WTC11 (cell line): ENCODE results near the gene OMG. TPM values are rescaled to one million over a fixed set of nuclear protein-coding genes. Genes with fewer than 3 reads are reported as not detected.
A peak's percentile ranks its signal among the peaks of the same experiment; 100 is the strongest.
"Not testable (repeated sequence)": the region's sequence is repeated elsewhere in the genome, so short reads cannot be mapped to it uniquely, and the experiment has no call there.

ENCODE experiments used
- ATAC-seq: fragments of 200-7000 bp; cut with Tn5 transposase; 2 replicates; pipeline ENCODE4 v1.10.0; 2021; ENCODE audit warnings: mild to moderate bottlenecking, moderate library complexity
- CTCF ChIA-PET: fragments of 300-600 bp; sonication (Branson Sonifier 250); formaldehyde crosslinking; loops from one replicate; lab custom pipeline; 2021; ENCODE audit warnings: antibody characterized with exemption; lab: Charles Lee
- POLR2A ChIA-PET: fragments of 350-600 bp; sonication (Branson Sonifier 250); formaldehyde crosslinking; loops from one replicate; lab custom pipeline; 2021; ENCODE audit warnings: antibody characterized with exemption; lab: Charles Lee
- DNase-seq: peaks from one replicate; pipeline ENCODE4 v3.0.0; 2021; ENCODE audit warnings: low spot score
- H3K27ac Mint-ChIP-seq: 2 replicates; pipeline ENCODE4 v1.8.0; 2021; ENCODE audit warnings: mixed read lengths
- H3K27me3 Mint-ChIP-seq: 2 replicates; pipeline ENCODE4 v1.8.0; 2021; ENCODE audit warnings: low read depth, mild to moderate bottlenecking, moderate library complexity, mixed read lengths
- H3K36me3 Mint-ChIP-seq: 2 replicates; pipeline ENCODE4 v1.8.0; 2021; ENCODE audit warnings: mixed read lengths
- H3K4me1 Mint-ChIP-seq: 2 replicates; pipeline ENCODE4 v1.8.0; 2022; ENCODE audit warnings: mixed read lengths
- H3K4me3 Mint-ChIP-seq: 2 replicates; pipeline ENCODE4 v1.8.0; 2021; ENCODE audit warnings: mild to moderate bottlenecking, moderate library complexity, mixed read lengths
- H3K9me3 Mint-ChIP-seq: 2 replicates; pipeline ENCODE4 v1.8.0; 2021; ENCODE audit warnings: mixed read lengths
- ARID4B ChIP-seq: sonication (generic); formaldehyde crosslinking; IDR thresholded peaks from 2 replicates; pipeline ENCODE4 v1.8.0; 2023; ENCODE audit warnings: missing genetic modification reagents, mild to moderate bottlenecking, borderline replicate concordance
- ATF2 ChIP-seq: sonication (generic); formaldehyde crosslinking; IDR thresholded peaks from 2 replicates; pipeline ENCODE4 v1.8.1; 2022; ENCODE audit warnings: low read depth, missing genetic modification reagents, borderline replicate concordance
- CREB1 ChIP-seq: sonication (generic); formaldehyde crosslinking; IDR thresholded peaks from 2 replicates; pipeline ENCODE4 v1.8.0; 2023; ENCODE audit warnings: mild to moderate bottlenecking, missing genetic modification reagents
- CTCF ChIP-seq: fragments of 200-600 bp; IDR thresholded peaks from 2 replicates; pipeline ENCODE4 v1.8.0; 2022; ENCODE audit warnings: antibody characterized with exemption
- EMX1 ChIP-seq: fragments of 250-450 bp; sonication (Bioruptor Pico); IDR thresholded peaks from 2 replicates; pipeline ENCODE4 v1.8.0; 2021; ENCODE audit warnings: mild to moderate bottlenecking
- FOXP1 ChIP-seq: sonication (generic); formaldehyde crosslinking; IDR thresholded peaks from 2 replicates; pipeline ENCODE4 v1.8.0; 2022; ENCODE audit warnings: missing genetic modification reagents, mild to moderate bottlenecking, moderate library complexity, borderline replicate concordance
- GTF2I ChIP-seq: fragments of 250-450 bp; sonication (Bioruptor Pico); conservative IDR thresholded peaks from 2 replicates; pipeline ENCODE4 v1.4.0; 2021; ENCODE audit warnings: mild to moderate bottlenecking
- HMGA2 ChIP-seq: fragments of 250-450 bp; sonication (Bioruptor Pico); IDR thresholded peaks from 2 replicates; pipeline ENCODE4 v1.4.0; 2021; ENCODE audit warnings: mild to moderate bottlenecking, moderate library complexity
- JAZF1 ChIP-seq: fragments of 250-450 bp; sonication (Bioruptor Pico); IDR thresholded peaks from 2 replicates; pipeline ENCODE4 v1.9.0; 2021; ENCODE audit warnings: moderate library complexity, mild to moderate bottlenecking, inconsistent platforms
- KAT7 ChIP-seq: sonication (generic); formaldehyde crosslinking; IDR thresholded peaks from 2 replicates; pipeline ENCODE4 v1.8.1; 2023; ENCODE audit warnings: missing genetic modification reagents, mild to moderate bottlenecking, borderline replicate concordance
- MXD4 ChIP-seq: fragments of 250-450 bp; sonication (Bioruptor Pico); IDR thresholded peaks from 2 replicates; pipeline ENCODE4 v1.8.0; 2021; ENCODE audit warnings: mild to moderate bottlenecking, moderate library complexity, borderline replicate concordance
- NFE2L1 ChIP-seq: sonication (generic); formaldehyde crosslinking; IDR thresholded peaks from 2 replicates; pipeline ENCODE4 v1.8.1; 2023; ENCODE audit warnings: missing genetic modification reagents
- RORB ChIP-seq: fragments of 250-450 bp; sonication (Bioruptor Pico); IDR thresholded peaks from 2 replicates; pipeline ENCODE4 v1.9.0; 2021; ENCODE audit warnings: mild to moderate bottlenecking
- SOX15 ChIP-seq: fragments of 250-450 bp; sonication (Bioruptor Pico); IDR thresholded peaks from 2 replicates; pipeline ENCODE4 v1.9.0; 2021; ENCODE audit warnings: mild to moderate bottlenecking
- SP1 ChIP-seq: sonication (generic); formaldehyde crosslinking; conservative IDR thresholded peaks from 2 replicates; pipeline ENCODE4 v1.8.1; 2022; ENCODE audit warnings: missing genetic modification reagents
- ZBTB43 ChIP-seq: sonication (generic); formaldehyde crosslinking; IDR thresholded peaks from 2 replicates; pipeline ENCODE4 v1.8.1; 2023; ENCODE audit warnings: mild to moderate bottlenecking, missing genetic modification reagents
- ZNF219 ChIP-seq: sonication (generic); formaldehyde crosslinking; IDR thresholded peaks from 2 replicates; pipeline ENCODE4 v1.8.0; 2023; ENCODE audit warnings: missing genetic modification reagents, mild to moderate bottlenecking, borderline replicate concordance
- ZNF671 ChIP-seq: fragments of 250-450 bp; sonication (Bioruptor Pico); IDR thresholded peaks from 2 replicates; pipeline ENCODE4 v1.8.0; 2021; ENCODE audit warnings: mild to moderate bottlenecking
- total RNA-seq: library from RNA; stranded (reverse); gene quantifications from 3 replicates; pipeline ENCODE4 v1.2.3, GENCODE V29; 2021

OMG gene
- total RNA-seq, 1 experiment from 2014 or later, result not detected

- POLR2A ChIA-PET, result no interaction called here
- no peaks in the 10 kb centered on the region for H3K9me3 Mint-ChIP-seq
- CTCF ChIA-PET, result interaction anchor here (0.5 kb wide), 1 partner anchor 55 kb away, joined by 5 read pairs; no protein-coding TSS in a partner anchor
- ATAC-seq, result no peak
- DNase-seq, result no peak
- no peak for TF ChIP-seq JAZF1 (CRISPR knock-in tag)
- no peak for TF ChIP-seq KAT7 (CRISPR knock-in tag)
- TF ChIP-seq RORB (CRISPR knock-in tag), result no peak
- no peak for TF ChIP-seq GTF2I (CRISPR knock-in tag)
- no peak for TF ChIP-seq ZNF671 (CRISPR knock-in tag)
- no peak for TF ChIP-seq MXD4 (CRISPR knock-in tag)
- TF ChIP-seq SOX15, result no peak
- no peak for TF ChIP-seq FOXP1
- no peak for TF ChIP-seq SP1 (CRISPR knock-in tag)
- no peak for TF ChIP-seq ZNF219
- TF ChIP-seq ZBTB43, result no peak
- TF ChIP-seq, all 79 proteins: peak for 0
- Mint-ChIP-seq H3K36me3 (no peaks in the 10 kb centered on the region), H3K27ac (no peak overlapping the region), H3K4me1 (no peaks in the 10 kb centered on the region), H3K27me3 (no peaks in the 10 kb centered on the region), H3K4me3 (no peak overlapping the region)
Observed at GRCh38 chr17:31289790-31290189, 7.2 kb downstream of the OMG start.

GRCh38 chr17:31287932-31288331, 9.1 kb downstream of the OMG start:
- TF ChIP-seq HMGA2 (CRISPR knock-in tag), result peak; percentile 91
- H3K36me3 Mint-ChIP-seq, POLR2A ChIA-PET, H3K27ac Mint-ChIP-seq, H3K4me3 Mint-ChIP-seq, H3K27me3 Mint-ChIP-seq, DNase-seq, ATAC-seq, H3K4me1 Mint-ChIP-seq, H3K9me3 Mint-ChIP-seq: not testable (repeated sequence)
- CTCF ChIA-PET, result interaction anchor here (0.7 kb wide), 1 partner anchor 53 kb away, joined by 4 read pairs; no protein-coding TSS in a partner anchor

- TF ChIP-seq CTCF, result no peak
- TF ChIP-seq, all 79 proteins: peak for 0
- POLR2A ChIA-PET, result no interaction called here
- no peak overlapping the region for H3K27ac Mint-ChIP-seq
- ATAC-seq (no peak), DNase-seq (no peak)
- CTCF ChIA-PET, result no interaction called here
- peaks cover 10% of the 10 kb centered on the region for H3K36me3 Mint-ChIP-seq
- H3K9me3 Mint-ChIP-seq, result peaks cover 7% of the 10 kb centered on the region
- H3K4me1 Mint-ChIP-seq, result no peaks in the 10 kb centered on the region
- H3K27me3 Mint-ChIP-seq, result no peaks in the 10 kb centered on the region
- H3K4me3 Mint-ChIP-seq, result no peak overlapping the region
Observed at GRCh38 chr17:31286587-31286986, 10.5 kb downstream of the OMG start.

GRCh38 chr17:31283841-31284240, 13.2 kb downstream of the OMG start:
- ChIA-PET POLR2A (interaction anchor here (0.6 to 0.7 kb wide), 2 partner anchors 30 to 611 kb away, joined by 3 to 8 read pairs; no protein-coding TSS in a partner anchor), CTCF (interaction anchor here (1.1 kb wide), 1 partner anchor 18 kb away, joined by 3 read pairs; no protein-coding TSS in a partner anchor)
- Mint-ChIP-seq H3K4me3 (no peak overlapping the region), H3K27ac (no peak overlapping the region), H3K4me1 (peaks cover 8% of the 10 kb centered on the region), H3K36me3 (peaks cover 17% of the 10 kb centered on the region), H3K27me3 (no peaks in the 10 kb centered on the region), H3K9me3 (peaks cover 7% of the 10 kb centered on the region)
- no peak for DNase-seq
- no peak for ATAC-seq
- TF ChIP-seq KAT7 (CRISPR knock-in tag), result no peak
- TF ChIP-seq CREB1 (CRISPR knock-in tag), result no peak
- TF ChIP-seq EMX1 (CRISPR knock-in tag), result no peak
- TF ChIP-seq NFE2L1 (CRISPR knock-in tag), result no peak
- TF ChIP-seq ARID4B (CRISPR knock-in tag), result no peak
- no peak for TF ChIP-seq ATF2 (CRISPR knock-in tag)
